Measurements from ENCODE around the gene JPH3.

DNA sequence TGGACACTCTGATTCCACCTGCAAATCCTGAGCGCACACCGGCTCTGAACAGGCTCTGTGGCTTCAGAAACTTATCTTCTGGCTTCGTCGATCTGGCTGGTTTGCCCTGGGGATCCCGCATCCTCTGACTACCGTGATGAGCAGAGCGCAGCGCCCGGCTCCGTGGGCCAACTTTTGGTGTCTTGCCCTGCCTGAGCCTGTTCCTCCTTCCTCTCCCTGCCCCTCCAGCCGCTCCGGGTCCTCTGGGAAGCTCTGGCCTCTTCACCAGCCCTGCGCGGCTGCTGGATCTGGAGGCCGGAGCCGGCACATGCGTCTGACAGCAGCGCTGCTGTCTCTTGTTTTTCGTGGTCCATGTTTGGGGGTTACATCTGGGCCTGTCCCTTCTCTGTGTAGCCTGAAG, 65.6 kb downstream of the JPH3 start:
- TF ChIP-seq, protein P1, sequence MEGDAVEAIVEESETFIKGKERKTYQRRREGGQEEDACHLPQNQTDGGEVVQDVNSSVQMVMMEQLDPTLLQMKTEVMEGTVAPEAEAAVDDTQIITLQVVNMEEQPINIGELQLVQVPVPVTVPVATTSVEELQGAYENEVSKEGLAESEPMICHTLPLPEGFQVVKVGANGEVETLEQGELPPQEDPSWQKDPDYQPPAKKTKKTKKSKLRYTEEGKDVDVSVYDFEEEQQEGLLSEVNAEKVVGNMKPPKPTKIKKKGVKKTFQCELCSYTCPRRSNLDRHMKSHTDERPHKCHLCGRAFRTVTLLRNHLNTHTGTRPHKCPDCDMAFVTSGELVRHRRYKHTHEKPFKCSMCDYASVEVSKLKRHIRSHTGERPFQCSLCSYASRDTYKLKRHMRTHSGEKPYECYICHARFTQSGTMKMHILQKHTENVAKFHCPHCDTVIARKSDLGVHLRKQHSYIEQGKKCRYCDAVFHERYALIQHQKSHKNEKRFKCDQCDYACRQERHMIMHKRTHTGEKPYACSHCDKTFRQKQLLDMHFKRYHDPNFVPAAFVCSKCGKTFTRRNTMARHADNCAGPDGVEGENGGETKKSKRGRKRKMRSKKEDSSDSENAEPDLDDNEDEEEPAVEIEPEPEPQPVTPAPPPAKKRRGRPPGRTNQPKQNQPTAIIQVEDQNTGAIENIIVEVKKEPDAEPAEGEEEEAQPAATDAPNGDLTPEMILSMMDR (IDR thresholded peaks at IDR 0.05) = no peak
- TF ChIP-seq POLR2A (IDR thresholded peaks at IDR 0.05) = no peak
